ENCODE measurements around the gene TRIP12.

DNA sequence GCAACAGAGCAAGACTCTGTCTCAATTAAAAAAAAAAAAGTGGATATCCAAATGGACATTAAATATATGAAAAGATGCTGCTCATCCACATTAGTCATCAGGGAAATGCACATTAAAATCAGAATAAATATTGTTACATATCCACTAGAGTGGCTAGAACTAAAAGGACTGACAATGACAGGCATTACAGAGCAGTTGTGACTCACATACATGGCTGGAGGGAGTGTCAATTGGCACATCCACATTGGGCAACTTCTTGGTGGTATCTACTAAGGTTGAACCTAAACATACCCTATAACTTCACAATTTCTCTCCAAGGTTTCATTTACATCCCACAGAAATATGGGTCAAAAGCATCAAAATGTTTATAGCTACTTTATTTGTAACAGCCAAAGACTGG lies 193.4 kb downstream of the TRIP12 start:
- TF ChIP-seq, protein P1, sequence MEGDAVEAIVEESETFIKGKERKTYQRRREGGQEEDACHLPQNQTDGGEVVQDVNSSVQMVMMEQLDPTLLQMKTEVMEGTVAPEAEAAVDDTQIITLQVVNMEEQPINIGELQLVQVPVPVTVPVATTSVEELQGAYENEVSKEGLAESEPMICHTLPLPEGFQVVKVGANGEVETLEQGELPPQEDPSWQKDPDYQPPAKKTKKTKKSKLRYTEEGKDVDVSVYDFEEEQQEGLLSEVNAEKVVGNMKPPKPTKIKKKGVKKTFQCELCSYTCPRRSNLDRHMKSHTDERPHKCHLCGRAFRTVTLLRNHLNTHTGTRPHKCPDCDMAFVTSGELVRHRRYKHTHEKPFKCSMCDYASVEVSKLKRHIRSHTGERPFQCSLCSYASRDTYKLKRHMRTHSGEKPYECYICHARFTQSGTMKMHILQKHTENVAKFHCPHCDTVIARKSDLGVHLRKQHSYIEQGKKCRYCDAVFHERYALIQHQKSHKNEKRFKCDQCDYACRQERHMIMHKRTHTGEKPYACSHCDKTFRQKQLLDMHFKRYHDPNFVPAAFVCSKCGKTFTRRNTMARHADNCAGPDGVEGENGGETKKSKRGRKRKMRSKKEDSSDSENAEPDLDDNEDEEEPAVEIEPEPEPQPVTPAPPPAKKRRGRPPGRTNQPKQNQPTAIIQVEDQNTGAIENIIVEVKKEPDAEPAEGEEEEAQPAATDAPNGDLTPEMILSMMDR (IDR thresholded peaks at IDR 0.05): no peak
- TF ChIP-seq HEYL (CRISPR knock-in tag; IDR thresholded peaks at IDR 0.05) (no peak), NFE2L2 (conservative IDR thresholded peaks at IDR 0.05; ENCODE audit: low read length) (no peak), BHLHE40 (IDR thresholded peaks at IDR 0.05; ENCODE audit: low read depth, low read length) (no peak), MAZ (IDR thresholded peaks at IDR 0.05; ENCODE audit: borderline replicate concordance, low read depth, low read length) (no peak)
